ENCODE measurements around the gene IFT22.
"Not testable (repeated sequence)": the region's sequence is repeated elsewhere in the genome, so short reads cannot be mapped to it uniquely, and the experiment has no call there.

IFT22 gene

DNA sequence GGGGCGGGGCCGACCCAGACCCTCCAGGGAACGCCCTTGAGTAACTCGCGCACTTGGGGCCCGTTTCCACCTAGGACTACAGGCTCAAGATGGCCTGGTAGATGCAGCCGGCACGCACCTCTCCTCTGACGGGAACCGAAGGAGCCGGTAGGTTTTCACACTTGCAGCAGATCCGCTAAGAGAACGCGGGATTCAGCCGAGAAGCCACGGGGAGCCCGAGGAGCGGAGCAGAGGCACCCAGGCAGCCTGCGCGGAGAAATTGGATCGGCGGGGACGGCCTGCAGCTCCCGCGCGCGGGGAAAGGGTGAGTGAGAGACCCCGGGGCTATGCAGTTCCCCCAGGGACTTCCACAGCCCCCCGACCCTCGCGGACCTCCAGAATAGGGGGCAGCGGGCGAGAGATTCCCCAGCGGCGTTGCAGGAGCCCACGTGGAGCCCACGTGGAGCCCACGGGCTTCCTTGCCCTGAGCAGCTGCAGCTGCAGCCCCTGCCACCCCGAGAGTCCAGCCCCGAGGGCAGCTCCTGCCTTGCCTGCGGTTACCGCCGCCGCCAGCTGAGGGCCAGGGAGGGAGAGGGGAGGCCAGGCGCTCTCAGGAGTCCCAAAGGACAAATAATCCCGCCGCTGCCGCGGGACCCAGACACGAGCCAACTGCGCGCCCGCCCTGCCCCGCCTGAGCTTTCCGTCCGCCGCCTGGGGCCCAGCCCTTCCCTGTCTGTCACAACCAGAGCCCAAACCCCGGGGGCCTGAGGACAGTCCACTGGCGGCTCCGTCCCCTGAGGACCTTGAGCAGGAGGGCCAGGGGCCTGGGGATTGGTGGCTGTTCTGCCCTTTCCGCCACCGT, 13.1 kb downstream of the IFT22 start:
- peak; percentile 16 to 27 for DNase-seq

DNA sequence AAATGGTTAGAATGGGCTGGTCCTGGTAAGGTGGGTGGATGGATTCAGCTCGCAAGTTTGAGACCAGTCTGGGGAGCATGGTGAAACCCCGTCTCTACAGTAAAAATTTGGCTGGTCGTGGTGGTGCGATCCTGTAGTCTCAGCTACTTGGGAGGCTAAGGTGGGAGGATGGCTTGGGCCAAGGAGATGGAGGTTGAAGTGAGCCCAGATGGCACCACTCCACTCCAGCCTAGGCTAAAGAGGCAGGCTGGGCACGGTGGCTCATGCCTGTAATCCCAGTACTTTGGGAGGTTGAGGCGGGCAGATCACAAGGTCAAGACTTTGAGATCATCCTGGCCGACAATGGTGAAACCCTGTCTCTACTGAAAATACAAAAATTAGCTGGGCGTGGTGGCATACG, 15.3 kb downstream of the IFT22 start:
- no peak for DNase-seq

DNA sequence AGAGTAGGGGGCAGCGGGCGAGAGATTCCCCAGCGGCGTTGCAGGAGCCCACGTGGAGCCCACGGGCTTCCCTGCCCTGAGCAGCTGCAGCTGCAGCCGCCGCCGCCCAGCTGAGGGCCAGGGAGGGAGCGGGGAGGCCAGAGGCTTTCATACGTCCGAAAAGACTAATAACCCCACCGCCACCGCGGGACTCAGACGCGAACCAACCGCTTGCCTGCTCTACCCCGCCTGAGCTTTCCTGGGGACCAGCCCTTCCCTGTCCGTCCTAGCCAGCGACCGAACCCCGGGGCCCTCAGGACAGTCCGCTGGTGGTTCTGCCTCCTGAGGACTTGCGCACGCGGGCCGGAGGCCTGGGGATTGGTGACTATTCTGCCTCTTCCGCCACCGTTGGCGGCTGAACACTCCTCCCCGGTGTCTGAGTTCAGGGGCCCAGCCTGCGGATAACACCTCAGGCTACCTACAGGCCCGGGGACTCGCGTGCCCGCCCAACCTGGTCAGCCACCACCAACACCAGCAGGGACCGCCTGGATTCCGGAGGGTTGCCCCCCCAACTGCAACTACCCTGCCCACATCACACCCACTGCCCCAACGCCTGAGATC, 18.4 kb downstream of the IFT22 start:
- no peak for DNase-seq

DNA sequence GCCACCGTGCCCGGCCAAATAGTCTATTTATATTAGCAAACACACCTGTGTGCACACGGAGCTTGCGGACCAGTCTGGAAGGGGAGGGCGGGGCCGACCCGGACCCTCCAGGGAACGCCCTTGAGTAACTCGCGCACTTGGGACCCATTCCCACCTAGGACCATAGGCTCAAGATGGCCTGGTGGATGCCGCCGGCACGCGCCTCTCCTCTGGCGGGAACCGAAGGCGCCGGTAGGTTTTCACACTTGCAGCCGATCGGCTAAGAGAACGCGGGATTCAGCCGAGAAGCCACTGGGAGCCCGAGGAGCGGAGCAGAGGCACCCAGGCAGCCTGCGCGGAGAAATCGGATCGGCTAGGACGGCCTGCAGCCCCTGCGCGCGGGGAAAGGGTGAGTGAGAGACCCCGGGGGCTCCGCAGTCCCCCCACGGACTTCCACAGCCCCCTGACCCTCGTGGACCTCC, 18.9 kb downstream of the IFT22 start:
- DNase-seq: no peak

DNA sequence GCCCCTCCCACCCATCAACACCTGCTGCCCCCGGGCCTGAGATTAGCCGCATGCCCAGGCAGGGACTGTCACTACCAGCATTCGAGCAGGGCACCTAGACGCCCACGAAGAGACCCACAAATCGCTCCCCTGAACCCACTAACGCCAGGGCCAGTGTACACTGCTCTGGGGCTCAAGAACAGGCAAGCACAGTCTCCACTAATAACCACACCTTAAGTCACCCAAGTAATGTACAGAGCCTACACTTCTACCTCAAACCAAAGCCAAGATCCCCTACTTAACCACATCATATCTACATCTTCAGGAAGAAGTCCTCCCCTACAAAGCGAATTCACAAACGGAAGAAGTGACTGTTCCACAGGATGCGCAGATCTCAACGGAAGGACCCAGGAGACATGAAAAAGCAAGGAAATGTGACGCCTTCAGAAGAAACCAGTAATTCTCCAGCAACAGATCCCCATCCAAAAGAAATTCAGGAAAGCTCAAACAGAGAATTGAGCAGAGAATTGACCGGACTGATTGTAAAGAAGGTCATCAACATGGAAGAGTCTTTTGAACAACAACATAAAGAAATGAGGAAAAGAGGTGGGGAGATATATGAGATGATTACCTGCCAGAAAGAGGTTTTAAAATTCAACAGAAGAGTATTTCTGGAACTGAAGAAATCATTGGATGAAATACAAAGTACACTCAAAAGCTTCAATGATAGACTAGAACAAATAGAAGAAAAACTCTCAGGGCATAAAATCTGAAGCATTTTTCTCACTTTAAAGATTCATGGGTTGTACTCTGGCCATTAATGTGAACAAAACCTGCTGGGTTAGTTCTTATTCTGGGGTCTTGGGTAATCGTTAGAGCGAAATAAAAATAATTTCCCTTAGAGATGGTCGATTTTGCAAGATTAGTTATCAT, 20.9 kb downstream of the IFT22 start:
- no peak for DNase-seq

DNA sequence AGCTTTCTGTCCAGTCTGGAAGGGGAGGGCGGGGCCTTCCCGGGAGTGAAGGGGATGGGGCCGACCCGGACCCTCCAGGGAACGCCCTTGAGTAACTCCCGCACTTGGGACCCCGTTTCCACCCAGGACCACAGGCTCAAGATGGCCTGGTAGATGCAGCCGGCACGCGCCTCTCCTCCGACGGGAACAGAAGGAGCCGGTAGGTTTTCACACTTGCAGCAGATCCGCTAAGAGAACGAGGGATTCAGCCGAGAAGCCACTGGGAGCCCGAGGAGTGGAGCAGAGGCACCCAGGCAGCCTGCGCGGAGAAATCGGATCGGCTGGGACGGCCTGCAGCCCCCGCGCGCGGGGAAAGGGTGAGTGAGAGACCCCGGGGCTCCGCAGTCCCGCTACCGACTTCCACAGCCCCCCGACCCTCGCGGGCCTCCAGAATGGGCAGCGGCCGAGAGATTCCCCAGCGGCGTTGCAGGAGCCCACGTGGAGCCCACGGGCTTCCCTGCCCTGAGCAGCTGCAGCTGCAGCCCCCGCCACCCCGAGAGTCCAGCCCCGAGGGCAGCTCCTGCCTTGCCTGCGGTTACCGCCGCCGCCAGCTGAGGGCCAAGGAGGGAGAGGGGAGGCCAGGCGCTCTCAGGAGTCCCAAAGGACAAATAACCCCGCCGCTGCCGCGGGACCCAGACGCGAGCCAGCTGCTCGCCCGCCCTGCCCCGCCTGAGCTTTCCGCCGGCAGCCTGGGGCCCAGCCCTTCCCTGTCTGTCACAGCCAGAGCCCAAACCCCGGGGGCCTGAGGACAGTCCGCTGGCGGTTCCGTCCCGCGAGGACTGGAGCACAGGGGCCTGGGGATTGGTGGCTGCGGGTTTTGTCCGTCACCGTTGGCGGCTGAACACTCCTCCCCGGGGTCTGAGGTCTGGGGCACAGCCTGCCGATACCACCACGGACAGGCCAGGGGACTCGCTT, 21.8 kb downstream of the IFT22 start:
- no peak for DNase-seq

DNA sequence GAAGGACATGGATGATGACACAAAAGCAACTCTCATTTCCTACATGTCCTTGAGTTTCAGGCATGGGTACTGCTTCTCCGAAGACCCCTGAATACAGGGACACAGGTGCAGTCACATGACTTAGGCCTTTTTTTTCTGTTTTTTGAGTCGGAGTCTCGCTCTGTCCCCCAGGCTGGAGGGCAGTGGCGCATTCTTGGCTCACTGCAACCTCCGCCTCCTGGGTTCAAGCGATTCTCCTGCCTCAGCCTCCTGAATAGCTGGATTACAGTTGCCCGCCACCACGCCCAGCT, 26.8 kb downstream of the IFT22 start:
- no peak for DNase-seq

DNA sequence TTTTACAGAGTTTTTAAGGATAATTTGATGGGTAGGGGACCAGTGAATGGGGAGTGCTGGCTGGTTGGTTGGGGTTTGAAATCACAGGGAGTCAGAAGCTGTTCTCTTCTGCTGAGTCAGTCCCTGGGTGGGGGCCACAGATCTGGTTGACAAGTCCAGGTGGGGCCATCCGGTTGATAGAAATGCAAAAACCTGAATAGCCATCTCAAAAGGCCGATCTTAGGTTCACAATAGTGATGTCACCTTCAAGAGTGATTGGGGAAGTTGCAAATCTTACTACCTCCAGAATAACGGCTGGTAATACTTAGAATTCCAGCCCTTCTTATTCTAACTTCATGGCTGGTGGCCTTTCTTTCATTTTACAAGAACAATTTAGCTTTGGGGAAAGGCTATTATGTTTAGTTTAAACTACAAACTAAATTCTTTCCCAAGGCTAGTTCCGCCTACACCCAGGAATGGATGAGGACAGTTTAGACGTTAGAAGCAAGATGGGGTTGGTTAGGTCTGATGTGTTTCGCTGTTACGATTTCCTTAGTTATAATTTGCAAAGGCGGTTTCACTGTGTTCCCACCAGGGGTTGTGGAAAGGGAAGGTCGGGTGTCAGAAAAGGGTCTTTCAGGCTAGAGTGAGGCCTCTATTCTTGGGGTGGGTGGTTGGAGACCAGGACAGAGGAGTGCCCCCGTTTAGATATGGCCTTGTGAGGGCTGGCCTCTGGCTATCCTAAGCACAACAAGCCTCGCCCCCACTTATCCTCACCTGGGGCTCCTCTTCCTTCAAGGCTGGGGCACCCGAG, 27.4 kb downstream of the IFT22 start:
- DNase-seq: no peak

DNA sequence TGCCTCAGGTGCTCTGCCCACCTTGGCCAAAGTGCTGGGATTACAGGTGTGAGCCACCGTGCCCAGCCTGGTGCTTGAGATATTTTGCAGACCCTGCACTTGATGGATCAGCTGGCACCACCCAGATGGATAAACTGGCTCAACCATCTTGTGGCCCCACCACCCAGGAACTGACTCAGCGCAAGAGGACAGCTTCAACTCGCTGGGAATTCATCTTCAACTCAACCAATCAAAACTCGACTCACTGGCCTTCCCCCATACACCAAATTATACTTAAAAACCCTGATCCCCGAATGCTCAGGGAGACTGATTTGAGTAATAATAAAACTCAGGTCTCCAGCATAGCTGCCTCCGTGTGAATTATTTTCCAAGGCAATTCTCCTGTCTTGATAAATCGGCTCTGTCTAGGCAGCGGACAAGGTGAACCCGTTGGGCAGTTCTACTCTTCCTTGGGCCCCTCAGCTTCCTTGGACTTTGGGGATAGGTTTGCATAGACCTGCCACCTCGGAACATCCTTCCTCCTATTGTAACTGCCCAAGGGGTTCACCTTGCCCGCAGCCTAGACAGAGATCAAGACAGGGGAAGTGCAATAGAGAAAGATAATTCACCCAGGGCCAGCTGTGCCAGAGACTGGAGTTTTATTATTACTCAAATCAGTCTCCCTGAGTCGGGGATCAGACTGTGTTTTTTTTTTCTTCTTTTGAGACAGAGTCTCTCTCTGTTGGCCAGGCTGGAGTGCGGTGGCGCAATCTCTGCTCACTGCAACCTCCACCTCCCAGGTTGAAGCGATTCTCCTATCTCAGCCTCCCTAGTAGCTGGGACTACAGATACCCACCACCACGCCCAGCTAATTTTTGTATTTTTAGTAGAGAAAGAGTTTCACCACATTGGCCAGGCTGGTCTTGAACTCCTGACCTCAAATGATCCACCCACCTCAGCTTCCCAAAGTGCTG, 28.3 kb downstream of the IFT22 start:
- not testable (repeated sequence) for DNase-seq

DNA sequence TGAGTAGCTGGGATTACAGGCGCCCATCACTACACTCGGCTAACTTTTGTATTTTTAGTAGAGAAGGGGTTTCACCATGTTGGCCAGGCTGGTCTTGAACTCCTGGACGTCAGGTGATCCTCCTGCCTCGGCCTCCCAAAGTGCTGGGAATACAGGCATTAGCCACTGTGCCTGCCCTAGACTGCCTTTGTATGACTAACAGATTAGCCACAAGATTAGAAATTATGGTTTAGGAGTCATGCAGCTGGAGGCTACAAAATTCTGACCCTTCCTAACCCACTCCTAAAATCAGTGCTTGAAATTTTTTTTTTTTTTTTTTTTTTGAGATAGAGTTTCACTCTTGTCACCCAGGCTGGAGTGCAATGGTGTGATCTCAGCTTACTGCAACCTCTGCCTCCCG, 29.0 kb downstream of the IFT22 start:
- DNase-seq: not testable (repeated sequence)

DNA sequence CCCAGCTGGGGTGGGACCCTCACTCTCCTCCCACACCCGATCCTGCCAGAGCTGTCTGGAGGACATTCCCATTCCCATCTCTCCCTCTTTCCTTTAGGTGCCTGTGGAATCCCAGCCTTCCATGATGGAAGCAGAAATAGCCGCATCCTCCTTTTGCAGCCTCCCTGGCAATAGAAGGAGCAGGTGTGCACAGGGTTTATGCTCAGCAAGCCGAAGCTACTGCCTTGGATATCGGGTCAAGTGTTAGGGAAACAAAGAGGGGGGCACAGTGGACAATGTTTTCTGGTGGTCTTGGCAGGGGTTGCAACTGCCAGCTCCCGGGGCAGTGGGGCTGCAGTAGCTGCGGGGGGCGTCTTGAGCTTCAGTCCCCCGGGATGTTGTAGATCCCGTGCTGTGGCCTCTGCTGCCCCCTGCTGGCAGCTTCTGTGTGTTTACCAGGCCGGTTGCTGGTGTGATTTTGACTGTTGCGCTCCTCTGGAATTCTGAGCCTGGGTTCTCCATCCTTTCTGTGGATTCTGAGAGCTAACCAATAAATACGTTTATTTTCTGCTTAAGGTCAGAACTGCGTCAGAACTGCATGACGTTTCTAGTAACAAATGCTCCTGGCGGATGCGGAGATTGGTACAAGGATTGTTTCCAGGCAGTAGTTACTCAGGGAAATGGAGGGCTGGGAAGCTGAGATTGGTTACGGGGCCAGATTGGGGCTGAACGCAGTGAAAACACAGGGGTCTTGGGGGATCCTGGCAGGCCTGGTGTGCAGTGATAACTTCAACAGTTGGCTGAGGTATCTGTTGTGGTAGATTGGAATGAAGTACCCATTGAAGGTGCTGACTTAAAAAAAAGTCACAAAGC, 31.2 kb downstream of the IFT22 start:
- DNase-seq: peak in 1 of 2 experiments; percentile 3

DNA sequence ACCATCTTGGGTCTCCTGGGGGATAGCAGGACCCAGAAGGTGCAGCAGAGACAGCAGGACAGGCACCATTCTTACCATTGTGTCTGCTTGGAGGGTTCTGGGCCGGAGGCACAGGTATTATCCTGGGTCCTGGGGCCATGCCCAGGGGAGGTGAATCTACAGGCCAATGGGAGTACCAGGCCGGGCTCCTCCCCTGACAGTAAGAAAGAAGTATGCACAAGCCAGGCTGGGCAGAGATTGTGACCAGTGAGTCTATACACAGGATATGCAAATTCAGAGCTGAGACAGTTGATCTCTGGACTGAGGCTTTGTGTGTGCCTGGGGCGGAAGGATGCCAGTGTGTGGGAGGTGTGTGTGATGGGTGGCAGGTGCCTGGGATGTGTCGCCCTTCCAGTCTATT, 31.9 kb downstream of the IFT22 start:
- DNase-seq: not testable (repeated sequence)

DNA sequence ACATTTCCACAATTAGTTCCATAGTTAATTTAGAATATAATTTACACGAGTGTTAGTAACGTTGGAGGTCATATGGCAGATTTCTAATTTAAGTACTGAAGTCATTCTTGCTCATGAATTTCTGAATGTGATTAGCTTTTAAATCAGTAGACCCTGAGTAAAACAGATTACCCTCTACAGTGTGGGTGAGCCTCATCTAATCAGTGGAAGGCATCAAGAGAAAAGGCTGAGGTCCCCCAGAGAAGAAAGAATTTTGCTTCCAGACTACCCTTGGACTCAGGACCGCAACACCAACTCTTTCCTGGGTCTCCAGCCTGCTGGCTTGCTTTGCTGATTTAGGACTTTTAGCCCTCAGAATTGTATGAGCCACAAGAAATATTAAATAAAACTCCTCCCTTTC, 33.2 kb downstream of the IFT22 start:
- DNase-seq: no peak

DNA sequence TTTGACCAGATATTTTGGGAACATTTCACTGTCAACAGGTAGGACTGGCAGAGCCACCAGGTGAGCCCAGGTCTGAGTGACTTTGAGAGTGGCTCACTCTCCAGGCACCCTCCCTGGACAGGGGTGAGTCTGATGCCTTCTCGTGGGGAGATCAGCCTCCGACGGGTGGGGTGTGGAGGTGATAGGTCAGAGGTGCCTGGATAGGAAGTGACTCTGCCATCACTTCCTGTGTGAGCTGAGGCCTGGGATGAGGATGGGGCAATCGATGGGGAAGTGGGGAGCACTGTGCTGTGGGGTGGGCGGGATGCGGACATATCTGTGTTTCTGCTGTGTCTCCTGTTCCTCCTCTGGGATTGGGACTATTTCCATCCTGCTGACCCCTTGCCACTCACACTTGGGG, 34.6 kb downstream of the IFT22 start:
- DNase-seq: no peak

DNA sequence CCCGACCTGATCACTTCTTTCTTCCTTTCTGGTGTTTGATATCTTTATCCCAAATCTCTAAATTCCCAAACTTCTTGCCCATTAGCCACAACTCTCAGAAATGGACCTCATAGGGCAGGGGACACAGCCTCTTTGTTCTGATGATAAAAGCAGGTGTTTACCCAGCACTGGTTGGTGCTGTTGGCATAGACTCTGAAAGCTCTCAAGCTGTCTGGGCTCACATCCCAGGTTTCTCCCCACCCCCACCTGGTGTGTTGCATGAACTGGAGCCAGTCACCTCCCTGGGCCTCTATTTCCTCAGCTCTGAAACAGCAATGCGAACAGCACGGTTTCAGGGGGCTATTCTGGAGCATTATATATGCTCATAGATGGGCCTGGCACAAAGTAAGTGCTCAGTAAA, 35.7 kb downstream of the IFT22 start:
- not testable (repeated sequence) for DNase-seq

DNA sequence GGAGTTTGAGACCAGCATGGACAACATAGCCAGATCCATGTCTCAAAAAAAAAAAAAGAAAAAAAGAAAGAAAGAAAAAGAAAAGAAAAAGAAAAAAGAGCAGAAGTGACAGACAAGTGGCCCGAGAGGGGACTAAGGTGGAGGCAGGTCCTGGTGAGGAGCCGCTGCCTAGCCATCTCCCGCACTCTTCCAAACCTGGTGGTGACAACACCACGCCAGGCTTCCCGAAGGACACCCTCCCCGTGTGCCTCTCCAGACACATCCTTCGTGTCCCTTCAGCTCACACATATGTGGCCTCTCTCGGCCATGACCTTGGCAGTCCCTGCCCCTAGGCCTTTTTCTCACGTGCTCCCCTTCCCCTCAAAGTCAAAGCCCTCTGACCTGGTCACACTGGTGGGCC, 36.4 kb downstream of the IFT22 start:
- DNase-seq: no peak

DNA sequence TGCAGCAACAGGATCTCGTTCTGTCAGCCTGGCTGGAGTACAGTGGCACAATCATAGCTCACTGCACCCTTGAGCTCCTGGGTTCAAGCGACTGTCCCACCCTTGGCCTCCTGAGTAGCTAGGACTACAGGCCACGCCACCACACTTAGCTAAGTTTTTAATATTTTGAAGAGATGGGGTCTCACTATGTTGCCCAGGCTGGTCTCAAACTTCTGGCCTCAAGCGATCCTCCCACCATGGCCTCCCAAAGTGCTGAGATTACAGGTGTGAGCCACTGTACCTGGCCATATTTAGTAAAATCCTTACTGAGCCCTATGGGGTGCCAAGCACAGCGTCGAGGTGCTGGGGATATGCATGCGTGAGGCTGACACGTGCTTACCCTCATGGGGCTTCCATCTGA, 40.7 kb downstream of the IFT22 start:
- DNase-seq: not testable (repeated sequence)

DNA sequence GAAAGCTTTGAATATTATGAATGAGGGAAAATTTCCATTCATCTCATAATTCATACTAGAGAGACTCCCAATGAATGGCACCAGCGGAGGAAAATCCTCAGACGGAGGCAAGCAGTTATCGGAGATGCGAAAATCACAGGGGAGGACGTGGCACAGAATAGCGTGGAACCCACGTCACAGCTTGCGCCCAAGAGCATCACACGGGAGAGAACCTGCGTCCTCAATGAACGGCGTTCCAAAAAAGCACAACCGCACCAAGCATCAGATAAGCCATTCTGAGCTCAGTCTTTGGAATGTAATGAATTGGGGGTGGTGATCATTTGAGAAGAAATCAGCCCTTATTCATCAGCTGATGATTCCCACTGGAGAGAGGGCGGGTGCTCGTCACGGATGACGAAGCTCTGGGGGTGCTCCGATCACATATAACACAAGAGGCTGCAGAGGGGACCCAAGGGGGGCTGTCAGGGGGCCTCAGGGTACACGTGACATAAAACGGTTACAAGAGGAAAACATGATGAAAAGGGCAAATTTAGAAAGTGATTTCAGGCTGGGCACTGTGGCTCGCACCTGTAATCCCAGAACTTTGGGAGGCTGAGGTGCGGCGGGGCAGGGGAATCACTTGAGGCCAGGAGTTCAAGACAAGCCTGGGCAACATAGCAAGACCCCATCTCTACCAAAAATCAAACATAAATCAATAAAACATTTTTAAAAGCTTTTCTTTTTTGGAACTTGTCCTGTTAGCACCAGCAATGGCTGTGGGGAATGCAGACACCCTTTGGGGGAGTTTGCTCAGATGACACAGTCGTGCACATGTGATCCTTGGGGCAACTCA, 42.9 kb downstream of the IFT22 start:
- no peak for DNase-seq
